Inferior parietal cortex (tissue), 1 donor: ENCODE results near the gene OS9.

Experiments used
- DNase-seq: peaks from one replicate; pipeline ENCODE4 v3.0.0-alpha.2; 2016; ENCODE audit errors: extremely low spot score

OS9 gene

GRCh38 chr12:57751788-57752667 lies 58.1 kb downstream of the OS9 start, which contains the start of gene CDK4:
Gene CDK4 (minus strand): TSS chr12:57752310. CDS start chr12:57751717, 593 bp downstream.
- DNase-seq: peak; percentile 100

DNA sequence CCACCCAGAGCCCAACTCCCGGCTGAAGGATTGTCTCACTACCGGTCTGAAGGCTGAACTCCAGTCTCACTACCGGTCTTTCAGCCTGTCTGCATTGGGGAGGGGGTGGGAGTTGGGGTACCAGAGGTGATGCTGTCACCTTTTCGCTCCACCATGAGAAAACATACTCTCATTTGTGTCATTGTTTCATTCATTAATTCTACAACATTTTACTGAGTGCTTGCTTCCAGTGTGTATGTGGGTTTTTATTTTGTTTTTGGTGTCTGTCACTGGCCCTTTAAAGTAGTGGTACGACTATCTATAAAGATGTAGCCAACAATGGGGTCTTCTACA lies 58.7 kb downstream of the OS9 start:
- DNase-seq: no peak

- DNase-seq: no peak
Measured at GRCh38 chr12:57753756-57754337, 59.9 kb downstream of the OS9 start.

GRCh38 chr12:57754411-57755193 lies 60.7 kb downstream of the OS9 start, which contains the start of gene MARCHF9:
Gene MARCHF9 (plus strand): TSS chr12:57755103. CDS start chr12:57755529, 426 bp downstream.
- DNase-seq: no peak

DNA sequence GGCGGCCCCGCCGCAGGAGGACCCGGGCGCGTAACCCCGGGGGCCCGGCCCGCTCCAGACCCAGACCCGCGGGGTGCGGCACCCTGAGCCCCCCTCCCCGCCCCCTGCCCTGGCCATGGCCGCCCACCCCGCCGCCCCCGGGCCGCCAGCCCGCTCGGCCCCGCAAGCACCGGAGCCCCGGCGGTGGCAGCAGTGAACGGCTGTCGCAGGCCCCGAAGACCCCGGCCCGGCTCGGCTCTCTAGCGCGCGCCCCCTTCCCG lies 61.2 kb downstream of the OS9 start:
- DNase-seq: no peak

DNA sequence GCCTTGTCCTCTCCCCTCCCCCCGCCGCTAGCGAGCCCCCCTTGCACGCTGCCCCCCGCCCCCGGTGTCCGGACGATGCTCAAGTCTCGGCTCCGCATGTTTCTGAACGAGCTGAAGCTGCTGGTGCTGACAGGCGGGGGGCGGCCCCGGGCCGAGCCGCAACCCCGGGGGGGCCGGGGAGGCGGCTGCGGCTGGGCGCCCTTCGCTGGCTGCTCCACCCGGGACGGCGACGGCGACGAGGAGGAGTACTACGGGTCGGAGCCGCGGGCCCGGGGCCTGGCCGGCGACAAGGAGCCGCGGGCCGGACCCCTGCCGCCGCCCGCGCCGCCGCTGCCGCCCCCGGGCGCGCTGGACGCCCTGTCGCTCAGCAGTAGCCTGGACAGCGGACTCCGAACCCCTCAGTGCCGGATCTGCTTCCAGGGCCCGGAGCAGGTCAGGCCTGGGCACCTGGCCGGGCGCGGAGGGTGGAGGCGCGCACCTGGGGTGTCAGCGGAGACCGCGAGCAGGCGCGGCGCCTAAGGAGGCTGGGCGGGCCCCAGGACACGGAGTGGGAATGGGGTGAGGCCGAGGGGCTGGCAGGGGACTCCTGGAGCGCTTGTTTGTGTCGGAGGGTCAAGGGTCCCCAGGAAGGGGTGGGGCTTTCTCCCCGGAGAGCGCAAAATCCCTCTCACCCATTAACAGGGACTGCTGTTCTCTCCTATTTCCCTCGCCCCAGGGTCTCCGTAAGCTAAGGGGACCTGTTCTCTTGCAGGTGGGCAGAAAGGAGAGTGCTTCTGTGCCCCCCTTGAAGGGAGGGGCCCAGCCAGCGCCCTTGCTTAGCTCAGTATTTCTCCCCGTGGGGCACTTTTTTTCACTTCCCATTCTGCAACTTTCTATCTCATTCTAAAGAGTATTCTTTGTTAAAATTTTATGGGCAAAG lies 61.8 kb downstream of the OS9 start:
- no peak for DNase-seq

DNA sequence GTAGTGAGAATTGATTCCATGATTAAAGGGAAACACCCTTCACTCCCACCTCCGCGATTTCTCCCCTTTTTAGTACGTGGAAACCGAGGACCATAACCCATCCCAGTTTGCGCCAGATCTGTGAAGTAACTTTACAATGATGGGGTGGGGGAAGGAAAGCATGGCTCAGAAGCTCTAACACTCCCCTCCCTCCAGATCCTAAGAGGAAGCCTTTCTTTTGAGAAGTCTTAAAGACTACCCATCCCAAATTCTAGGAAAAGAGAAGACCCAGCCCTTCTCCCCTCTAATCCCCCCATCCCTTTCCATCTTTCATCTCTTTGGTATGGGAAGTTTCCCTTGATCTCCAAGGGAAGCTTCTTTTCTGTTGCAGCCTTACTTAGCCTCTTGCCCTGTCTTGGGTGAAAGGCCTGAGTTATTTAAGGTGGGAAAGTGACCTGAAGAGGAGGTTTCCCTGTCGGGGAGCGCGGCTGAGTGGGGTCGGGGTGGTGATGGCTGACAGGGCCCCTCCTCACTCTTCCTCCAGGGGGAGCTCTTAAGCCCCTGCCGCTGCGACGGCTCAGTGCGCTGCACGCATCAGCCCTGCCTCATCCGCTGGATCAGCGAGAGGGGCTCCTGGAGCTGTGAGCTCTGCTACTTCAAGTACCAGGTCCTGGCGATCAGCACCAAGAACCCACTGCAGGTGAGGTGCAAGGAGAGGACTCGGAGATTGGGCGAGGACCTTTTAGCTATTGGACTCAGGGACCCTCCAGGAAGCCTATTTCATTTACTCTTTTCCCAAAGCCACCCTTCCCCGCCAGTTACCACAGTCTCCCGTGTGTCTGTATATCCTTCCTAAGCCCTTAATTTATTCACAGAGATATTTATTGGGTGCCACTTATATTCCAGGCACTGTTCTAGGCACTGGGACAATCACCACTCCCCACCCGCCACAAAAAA lies 62.7 kb downstream of the OS9 start:
- no peak for DNase-seq

DNA sequence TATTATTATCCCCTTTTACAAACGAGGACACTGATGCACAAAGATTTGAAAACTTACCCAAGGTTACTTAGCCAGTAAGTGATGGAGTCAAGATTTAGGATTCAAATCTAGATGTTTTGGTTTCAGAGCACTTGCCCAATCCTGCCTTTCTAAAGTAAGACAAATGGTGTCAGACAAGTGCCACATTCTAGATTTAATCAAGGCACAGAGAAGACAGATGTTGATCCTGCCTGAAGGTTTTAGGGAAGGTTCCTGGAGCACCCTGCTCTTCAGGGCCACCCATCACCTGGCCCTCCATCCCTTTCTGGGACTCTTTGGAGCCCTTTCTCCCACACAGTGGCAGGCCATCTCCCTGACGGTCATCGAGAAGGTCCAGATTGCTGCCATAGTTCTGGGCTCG lies 63.8 kb downstream of the OS9 start:
- no peak for DNase-seq

DNA sequence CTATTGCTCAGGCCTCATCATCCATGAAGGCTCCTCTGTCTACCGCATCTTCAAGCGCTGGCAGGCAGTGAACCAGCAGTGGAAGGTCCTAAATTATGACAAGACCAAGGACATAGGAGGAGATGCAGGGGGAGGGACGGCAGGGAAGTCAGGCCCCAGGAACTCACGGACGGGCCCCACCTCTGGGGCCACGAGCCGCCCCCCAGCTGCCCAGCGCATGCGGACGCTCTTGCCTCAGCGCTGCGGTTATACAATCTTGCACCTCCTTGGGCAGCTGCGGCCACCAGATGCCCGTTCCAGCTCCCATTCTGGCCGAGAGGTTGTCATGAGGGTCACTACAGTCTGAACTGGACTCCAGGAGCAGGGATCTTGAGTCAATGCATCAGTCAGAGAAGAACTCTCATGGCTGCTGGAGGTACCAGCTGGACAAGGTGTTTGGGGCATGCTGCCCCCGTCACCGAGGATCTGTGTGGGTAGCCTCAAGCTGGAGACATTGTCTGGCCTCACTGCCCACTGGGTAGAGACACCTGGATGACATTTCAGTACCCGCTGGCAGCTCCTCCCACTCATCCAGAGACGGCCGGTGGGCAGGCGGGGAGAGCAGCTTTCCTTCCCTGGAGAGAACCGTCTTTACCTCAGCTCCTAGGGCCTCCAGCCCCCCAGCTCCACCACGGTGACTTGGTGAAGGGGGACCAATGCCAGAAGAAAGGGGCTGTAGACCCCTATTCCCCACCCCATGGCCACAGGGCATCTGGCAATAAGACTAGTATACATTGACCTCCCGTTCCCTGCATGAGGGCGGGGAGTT lies 64.8 kb downstream of the OS9 start:
- DNase-seq: no peak

- no peak for DNase-seq
Measured at GRCh38 chr12:57759360-57759980, 65.5 kb downstream of the OS9 start.

- DNase-seq: no peak
Measured at GRCh38 chr12:57760347-57760982, 66.5 kb downstream of the OS9 start.

GRCh38 chr12:57761391-57761998 lies 67.6 kb downstream of the OS9 start:
- DNase-seq: no peak

- DNase-seq: no peak
Measured at GRCh38 chr12:57762463-57762862, 68.5 kb downstream of the OS9 start.

DNA sequence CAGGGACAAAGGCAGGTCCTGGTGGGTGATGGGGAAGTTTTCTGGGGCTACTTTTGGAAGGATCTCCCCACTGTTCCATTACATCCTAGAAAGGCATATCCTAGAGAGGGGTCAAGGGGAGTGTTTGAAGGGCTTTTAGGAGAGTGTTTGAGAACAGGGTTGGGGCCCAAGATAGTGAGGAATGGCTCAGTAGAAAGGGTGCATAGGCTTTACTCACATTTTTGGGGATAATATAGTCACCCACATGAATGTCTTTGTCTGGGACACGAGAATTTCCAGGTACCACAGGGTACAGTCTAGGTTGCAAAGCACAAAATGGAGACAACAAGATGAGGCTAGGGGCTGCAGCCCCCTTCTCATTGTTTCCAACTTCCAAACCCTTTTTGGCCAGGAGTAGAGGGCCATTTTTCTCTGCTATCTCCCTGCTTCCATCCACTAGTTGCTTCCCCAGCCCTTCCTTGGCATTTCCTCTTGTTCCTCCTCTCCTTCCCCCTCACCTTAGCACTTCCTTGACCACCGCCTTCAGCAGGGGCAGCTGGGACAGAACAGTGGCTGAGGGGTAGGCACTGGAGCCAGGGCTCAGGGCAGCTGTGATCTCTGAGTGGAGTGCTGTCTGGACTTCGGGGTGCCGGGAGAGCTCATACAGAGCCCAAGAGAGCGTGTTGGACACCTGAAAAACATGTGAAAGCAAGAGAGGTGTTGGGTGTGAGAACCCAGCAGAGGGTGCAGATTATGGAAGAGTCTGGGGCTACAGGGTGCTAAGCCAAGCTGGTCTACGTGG lies 70.1 kb downstream of the OS9 start:
- DNase-seq: no peak

- DNase-seq: no peak
Measured at GRCh38 chr12:57764662-57765002, 70.7 kb downstream of the OS9 start.

- no peak for DNase-seq
Measured at GRCh38 chr12:57765003-57765697, 71.2 kb downstream of the OS9 start.
